Immature natural killer cell (primary cell): ENCODE data around the gene HSPA12B. TPM values are rescaled to one million over a fixed set of nuclear protein-coding genes. Genes with fewer than 3 reads are reported as not detected.

Experiments
- DNase-seq, 3 donors: peaks; one replicate each; pipeline ENCODE4 v3.0.0; 2022; ENCODE audit warnings: mixed read lengths in 1 of 3
- H3K27ac Mint-ChIP-seq, 6 donors: one replicate each; pipeline ENCODE4 v1.8.0; 2020; ENCODE audit warnings: mixed read lengths in 6 of 6, mild to moderate bottlenecking in 5 of 6, inconsistent platforms in 4 of 6, moderate library complexity in 3 of 6
- H3K27me3 Mint-ChIP-seq, 3 donors: one replicate each; pipeline ENCODE4 v1.8.0; 2020 to 2021; ENCODE audit warnings: low read depth in 3 of 3, mild to moderate bottlenecking in 3 of 3, mixed read lengths in 3 of 3, moderate library complexity in 3 of 3, inconsistent platforms in 1 of 3
- H3K36me3 Mint-ChIP-seq, 3 donors: one replicate each; pipeline ENCODE4 v1.8.0; 2020; ENCODE audit warnings: mixed read lengths in 3 of 3, inconsistent platforms in 2 of 3, mild to moderate bottlenecking in 2 of 3
- H3K4me1 Mint-ChIP-seq, 2 donors: one replicate each; pipeline ENCODE4 v1.8.0; 2020; ENCODE audit warnings: inconsistent platforms in 2 of 2, mild to moderate bottlenecking in 2 of 2, mixed read lengths in 2 of 2, moderate library complexity in 1 of 2
- H3K4me3 Mint-ChIP-seq, 5 donors: one replicate each; pipeline ENCODE4 v1.8.0; 2020; ENCODE audit warnings: mild to moderate bottlenecking in 5 of 5, mixed read lengths in 5 of 5, inconsistent platforms in 3 of 5, moderate library complexity in 3 of 5
- H3K9me3 Mint-ChIP-seq, 6 donors: one replicate each; pipeline ENCODE4 v1.8.0; 2020; ENCODE audit warnings: mild to moderate bottlenecking in 6 of 6, mixed read lengths in 6 of 6, inconsistent platforms in 4 of 6, moderate library complexity in 3 of 6
- polyA plus RNA-seq, 3 donors: library from polyadenylated mRNA; unstranded; fragments of 300-500 nt; fragmentation: Illumina TruSeq; gene quantifications; one replicate each; pipeline ENCODE4 v1.2.3, GENCODE V29; 2021

Gene HSPA12B
- polyA plus RNA-seq, result under 1 TPM in 1 of 3 donors, not detected in 2; 0.53 TPM

GRCh38 chr20:3732327-3733118, at the start of gene HSPA12B:
Gene HSPA12B (plus strand): TSS chr20:3732685. CDS start chr20:3738675, 5,990 bp downstream.
- peak within 1 kb of the TSS in 1 of 5 donors; percentile 40 for H3K4me3 Mint-ChIP-seq
- no peak for DNase-seq
- H3K27ac Mint-ChIP-seq, result no peak within 1 kb of the TSS
- H3K4me1 Mint-ChIP-seq, result no peaks in the 10 kb centered on the region
- peaks cover 12 to 14% (median 14%) of the 10 kb centered on the region in 3 donors for H3K27me3 Mint-ChIP-seq
- peaks cover 0 to 4% (median 0%) of the 10 kb centered on the region in 3 donors for H3K36me3 Mint-ChIP-seq
- H3K9me3 Mint-ChIP-seq, result no peaks in the 10 kb centered on the region

- Mint-ChIP-seq H3K9me3 (no peaks in the 10 kb centered on the region), H3K27ac (no peak overlapping the region), H3K27me3 (peaks cover 4 to 13% (median 11%) of the 10 kb centered on the region in 3 donors), H3K36me3 (no peaks in the 10 kb centered on the region), H3K4me1 (no peaks in the 10 kb centered on the region), H3K4me3 (no peak overlapping the region)
- no peak for DNase-seq
Observed at GRCh38 chr20:3685341-3685740, 47.1 kb upstream of the HSPA12B start.

- H3K27me3 Mint-ChIP-seq, result peaks cover 6 to 10% (median 6%) of the 10 kb centered on the region in 3 donors
- H3K36me3 Mint-ChIP-seq, result no peaks in the 10 kb centered on the region
- H3K4me1 Mint-ChIP-seq, result no peaks in the 10 kb centered on the region
- H3K4me3 Mint-ChIP-seq, result no peak overlapping the region
- no peak overlapping the region for H3K27ac Mint-ChIP-seq
- H3K9me3 Mint-ChIP-seq, result no peaks in the 10 kb centered on the region
- no peak for DNase-seq
Observed at GRCh38 chr20:3686421-3686820, 46.1 kb upstream of the HSPA12B start.

- no peak overlapping the region for H3K4me3 Mint-ChIP-seq
- peaks cover 6 to 10% (median 6%) of the 10 kb centered on the region in 3 donors for H3K27me3 Mint-ChIP-seq
- no peak overlapping the region for H3K27ac Mint-ChIP-seq
- no peaks in the 10 kb centered on the region for H3K36me3 Mint-ChIP-seq
- DNase-seq, result no peak
- H3K9me3 Mint-ChIP-seq, result no peaks in the 10 kb centered on the region
- no peaks in the 10 kb centered on the region for H3K4me1 Mint-ChIP-seq
Observed at GRCh38 chr20:3686867-3687321, 45.6 kb upstream of the HSPA12B start.

GRCh38 chr20:3687655-3688054, 44.8 kb upstream of the HSPA12B start:
- H3K9me3 Mint-ChIP-seq, result no peaks in the 10 kb centered on the region
- H3K4me1 Mint-ChIP-seq, result no peaks in the 10 kb centered on the region
- DNase-seq, result no peak
- no peak overlapping the region for H3K4me3 Mint-ChIP-seq
- H3K27me3 Mint-ChIP-seq, result peaks cover 6 to 10% (median 6%) of the 10 kb centered on the region in 3 donors
- no peaks in the 10 kb centered on the region for H3K36me3 Mint-ChIP-seq
- H3K27ac Mint-ChIP-seq, result no peak overlapping the region

- H3K4me1 Mint-ChIP-seq, result no peaks in the 10 kb centered on the region
- no peak for DNase-seq
- H3K36me3 Mint-ChIP-seq, result no peaks in the 10 kb centered on the region
- H3K27me3 Mint-ChIP-seq, result peaks cover 3 to 6% (median 4%) of the 10 kb centered on the region in 3 donors
- no peak overlapping the region for H3K27ac Mint-ChIP-seq
- no peaks in the 10 kb centered on the region for H3K9me3 Mint-ChIP-seq
- H3K4me3 Mint-ChIP-seq, result no peak overlapping the region
Observed at GRCh38 chr20:3689978-3690377, 42.5 kb upstream of the HSPA12B start.

- Mint-ChIP-seq H3K4me1 (no peaks in the 10 kb centered on the region), H3K27ac (no peak overlapping the region), H3K4me3 (no peak overlapping the region), H3K9me3 (no peaks in the 10 kb centered on the region), H3K36me3 (no peaks in the 10 kb centered on the region), H3K27me3 (peaks cover 1 to 6% (median 3%) of the 10 kb centered on the region in 3 donors)
- DNase-seq, result no peak
Observed at GRCh38 chr20:3690413-3690812, 42.1 kb upstream of the HSPA12B start.

- H3K4me1 Mint-ChIP-seq, result no peaks in the 10 kb centered on the region
- no peak for DNase-seq
- H3K9me3 Mint-ChIP-seq, result peaks cover 0 to 2% (median 0%) of the 10 kb centered on the region in 6 donors
- no peak overlapping the region for H3K27ac Mint-ChIP-seq
- H3K27me3 Mint-ChIP-seq, result peaks cover 0 to 6% (median 3%) of the 10 kb centered on the region in 3 donors
- H3K36me3 Mint-ChIP-seq, result no peaks in the 10 kb centered on the region
- H3K4me3 Mint-ChIP-seq, result no peak overlapping the region
Observed at GRCh38 chr20:3691306-3691705, 41.2 kb upstream of the HSPA12B start.

GRCh38 chr20:3691897-3692296, 40.6 kb upstream of the HSPA12B start:
- no peaks in the 10 kb centered on the region for H3K4me1 Mint-ChIP-seq
- H3K9me3 Mint-ChIP-seq, result peaks cover 0 to 2% (median 0%) of the 10 kb centered on the region in 6 donors
- H3K27me3 Mint-ChIP-seq, result peaks cover 0 to 3% (median 3%) of the 10 kb centered on the region in 3 donors
- no peak for DNase-seq
- H3K27ac Mint-ChIP-seq, result no peak overlapping the region
- H3K36me3 Mint-ChIP-seq, result no peaks in the 10 kb centered on the region
- no peak overlapping the region for H3K4me3 Mint-ChIP-seq

GRCh38 chr20:3692706-3693294, 39.7 kb upstream of the HSPA12B start:
- peaks cover 0 to 2% (median 0%) of the 10 kb centered on the region in 6 donors for H3K9me3 Mint-ChIP-seq
- no peak overlapping the region for H3K27ac Mint-ChIP-seq
- H3K4me1 Mint-ChIP-seq, result no peaks in the 10 kb centered on the region
- H3K36me3 Mint-ChIP-seq, result no peaks in the 10 kb centered on the region
- H3K27me3 Mint-ChIP-seq, result peaks cover 0 to 3% (median 2%) of the 10 kb centered on the region in 3 donors
- no peak for DNase-seq
- H3K4me3 Mint-ChIP-seq, result no peak overlapping the region

GRCh38 chr20:3693376-3693775, 39.1 kb upstream of the HSPA12B start:
- no peak overlapping the region for H3K4me3 Mint-ChIP-seq
- no peak for DNase-seq
- peaks cover 0 to 2% (median 0%) of the 10 kb centered on the region in 6 donors for H3K9me3 Mint-ChIP-seq
- H3K27me3 Mint-ChIP-seq, result peaks cover 0 to 3% (median 0%) of the 10 kb centered on the region in 3 donors
- no peak overlapping the region for H3K27ac Mint-ChIP-seq
- H3K4me1 Mint-ChIP-seq, result no peaks in the 10 kb centered on the region
- no peaks in the 10 kb centered on the region for H3K36me3 Mint-ChIP-seq

GRCh38 chr20:3694864-3695263, 37.6 kb upstream of the HSPA12B start:
- Mint-ChIP-seq H3K36me3 (no peaks in the 10 kb centered on the region), H3K4me3 (no peak overlapping the region), H3K9me3 (peaks cover 0 to 2% (median 0%) of the 10 kb centered on the region in 6 donors), H3K27ac (no peak overlapping the region), H3K27me3 (peaks cover 0 to 2% (median 0%) of the 10 kb centered on the region in 3 donors), H3K4me1 (no peaks in the 10 kb centered on the region)
- no peak for DNase-seq

- DNase-seq, result no peak
- no peaks in the 10 kb centered on the region for H3K27me3 Mint-ChIP-seq
- no peaks in the 10 kb centered on the region for H3K36me3 Mint-ChIP-seq
- no peak overlapping the region for H3K4me3 Mint-ChIP-seq
- peaks cover 0 to 2% (median 0%) of the 10 kb centered on the region in 6 donors for H3K9me3 Mint-ChIP-seq
- no peak overlapping the region for H3K27ac Mint-ChIP-seq
- no peaks in the 10 kb centered on the region for H3K4me1 Mint-ChIP-seq
Observed at GRCh38 chr20:3696200-3696599, 36.3 kb upstream of the HSPA12B start.
